ENCODE data around the gene KAZN. TPM values are rescaled to one million over a fixed set of nuclear protein-coding genes. Genes with fewer than 3 reads are reported as not detected.

KAZN gene
- total RNA-seq, 4 donors from 2014 or later: 0.77 to 12.3 (median 4.9) TPM

GRCh38 chr1:15029036-15029435 is 430.6 kb downstream of the KAZN start:
- no peak overlapping the region for H3K27ac ChIP-seq
- intact Hi-C loops (cut with DNase I; ENCODE audit: low total_unique reads): loop anchor here (10.0 kb wide), 1 partner anchor 104 kb away; no protein-coding TSS in a partner anchor
- no peaks in the 10 kb centered on the region for H3K27me3 ChIP-seq
- no peak overlapping the region for H3K4me3 ChIP-seq
- TF ChIP-seq CTCF (IDR thresholded peaks at IDR 0.05): no peak
- TF ChIP-seq POLR2A (IDR thresholded peaks at IDR 0.05): no peak
- DNase-seq: no peak
- H3K9me3 ChIP-seq: no peaks in the 10 kb centered on the region
- no peaks in the 10 kb centered on the region for H3K36me3 ChIP-seq
- H3K4me1 ChIP-seq: no peaks in the 10 kb centered on the region

- Histone ChIP-seq H3K27ac (no peak overlapping the region), H3K27me3 (no peaks in the 10 kb centered on the region), H3K4me1 (no peaks in the 10 kb centered on the region), H3K4me3 (no peak overlapping the region), H3K36me3 (no peaks in the 10 kb centered on the region), H3K9me3 (no peaks in the 10 kb centered on the region)
- intact Hi-C loops (cut with DNase I; ENCODE audit: low total_unique reads): loop anchor here (10.0 kb wide), 1 partner anchor 105 kb away; no protein-coding TSS in a partner anchor
- no peak for DNase-seq
- no peak for TF ChIP-seq CTCF (IDR thresholded peaks at IDR 0.05)
- TF ChIP-seq POLR2A (IDR thresholded peaks at IDR 0.05): no peak
Measured at GRCh38 chr1:15029786-15030185, 431.3 kb downstream of the KAZN start.

- Histone ChIP-seq H3K27me3 (no peaks in the 10 kb centered on the region), H3K4me1 (no peaks in the 10 kb centered on the region), H3K36me3 (no peaks in the 10 kb centered on the region), H3K4me3 (no peak overlapping the region), H3K9me3 (no peaks in the 10 kb centered on the region), H3K27ac (no peak overlapping the region)
- no peak for TF ChIP-seq POLR2A (IDR thresholded peaks at IDR 0.05)
- no peak for TF ChIP-seq CTCF (IDR thresholded peaks at IDR 0.05)
- no peak for DNase-seq
- intact Hi-C loops (cut with DNase I; ENCODE audit: low total_unique reads): no loop called here
Measured at GRCh38 chr1:15031251-15031933, 432.9 kb downstream of the KAZN start.

GRCh38 chr1:15033264-15033663 is 434.8 kb downstream of the KAZN start:
- H3K27me3 ChIP-seq: no peaks in the 10 kb centered on the region
- no peak overlapping the region for H3K4me3 ChIP-seq
- TF ChIP-seq CTCF (IDR thresholded peaks at IDR 0.05) (no peak), POLR2A (IDR thresholded peaks at IDR 0.05) (no peak)
- H3K36me3 ChIP-seq: no peaks in the 10 kb centered on the region
- intact Hi-C loops (cut with DNase I; ENCODE audit: low total_unique reads): no loop called here
- no peaks in the 10 kb centered on the region for H3K9me3 ChIP-seq
- no peak for DNase-seq
- H3K27ac ChIP-seq: no peak overlapping the region
- no peaks in the 10 kb centered on the region for H3K4me1 ChIP-seq

- Histone ChIP-seq H3K27ac (no peak overlapping the region), H3K4me1 (no peaks in the 10 kb centered on the region), H3K4me3 (no peak overlapping the region), H3K9me3 (no peaks in the 10 kb centered on the region), H3K36me3 (no peaks in the 10 kb centered on the region), H3K27me3 (no peaks in the 10 kb centered on the region)
- intact Hi-C loops (cut with DNase I; ENCODE audit: low total_unique reads): no loop called here
- DNase-seq: no peak
- TF ChIP-seq CTCF (IDR thresholded peaks at IDR 0.05) (no peak), POLR2A (IDR thresholded peaks at IDR 0.05) (no peak)
Measured at GRCh38 chr1:15034656-15035055, 436.2 kb downstream of the KAZN start.
